HepG2 (cell line): ENCODE measurements around the gene CLPSL2. TPM values are rescaled to one million over a fixed set of nuclear protein-coding genes. Genes with fewer than 3 reads are reported as not detected.

Source experiments
- ATAC-seq: fragments of 200-7000 bp; cut with Tn5 transposase; 3 replicates; pipeline ENCODE4 v1.9.1; 2020; ENCODE audit warnings: mild to moderate bottlenecking, moderate library complexity
- BruUV-seq: library from RNA; stranded (reverse); fragments of 400-500 nt; replicated peaks from 2 replicates; lab custom pipeline; 2021; lab: Mats Ljungman, UMichigan
- CTCF ChIA-PET: fragments of 300-600 bp; formaldehyde crosslinking; extraction: SDS; loops from one replicate; lab custom pipeline; 2021; ENCODE audit warnings: low total read pairs, inconsistent platforms, low intra/inter-chr PET ratio; lab: Yijun Ruan, JAX
- POLR2A ChIA-PET: fragments of 350-600 bp; sonication (Branson Sonifier 250); formaldehyde crosslinking; loops from one replicate; lab custom pipeline; 2020; ENCODE audit warnings: antibody characterized with exemption, inconsistent platforms; lab: Yijun Ruan, JAX
- DNase-seq: peaks from one replicate; pipeline ENCODE4 v3.0.0-alpha.2; 2015; ENCODE audit warnings: low spot score
- FAIRE-seq: peaks from 3 replicates; lab custom pipeline; 2011; peaks lifted over from hg19 to GRCh38; lab: Jason Lieb, UNC
- H2AFZ ChIP-seq: one replicate; pipeline ENCODE4 v1.6.1; 2011; ENCODE audit warnings: low read length, inconsistent platforms
- H3K27ac ChIP-seq: fragments of 300-600 bp; 3 replicates; pipeline ENCODE4 v1.8.0; 2011; ENCODE audit warnings: mixed run types, mild to moderate bottlenecking, mixed read lengths, low read length, inconsistent platforms; ENCODE audit not compliant: insufficient read depth; ENCODE audit errors: extremely low read length
- H3K27me3 ChIP-seq, 2 experiments: fragments of 200-600 bp in 1 of 2; 2 replicates in 1 of 2; 3 replicates in 1 of 2; pipeline versions ENCODE4 v1.6.0 to v1.8.0; 2011; ENCODE audit warnings: low read length in 2 of 2, mild to moderate bottlenecking in 2 of 2, moderate library complexity in 2 of 2, inconsistent platforms in 1 of 2; ENCODE audit not compliant: insufficient read depth in 2 of 2, control insufficient read depth in 1 of 2
- H3K36me3 ChIP-seq, 2 experiments: fragments of 200-600 bp in 1 of 2; replicated peaks in 1 of 2; 2 replicates in 1 of 2; 3 replicates in 1 of 2; pipeline versions ENCODE4 v1.5.1 to v1.8.0; 2011; ENCODE audit warnings: low read length in 2 of 2, inconsistent platforms in 1 of 2; ENCODE audit not compliant: insufficient read depth in 2 of 2, control insufficient read depth in 1 of 2
- H3K4me1 ChIP-seq: 2 replicates; pipeline ENCODE4 v1.5.1; 2012; ENCODE audit warnings: low read length, inconsistent platforms; ENCODE audit not compliant: insufficient read depth
- H3K4me2 ChIP-seq: 2 replicates; pipeline ENCODE4 v1.6.0; 2011; ENCODE audit warnings: low read depth, low read length, inconsistent platforms
- H3K4me3 ChIP-seq, 3 experiments: fragments of 200-600 bp in 1 of 3; sonication (generic), shearing (Covaris generic) in 1 of 3; replicated peaks in 1 of 3; 2 replicates each; pipeline ENCODE4 v1.5.1; 2011 to 2016; ENCODE audit warnings: low read length in 3 of 3, inconsistent platforms in 2 of 3, low read depth in 2 of 3, mild to moderate bottlenecking in 2 of 3, control low read depth in 1 of 3, mixed read lengths in 1 of 3; ENCODE audit not compliant: insufficient read depth in 1 of 3
- H3K79me2 ChIP-seq: one replicate; pipeline ENCODE4 v1.6.1; 2011; ENCODE audit warnings: low read length, inconsistent platforms; ENCODE audit not compliant: insufficient read depth
- H3K9ac ChIP-seq: 2 replicates; pipeline ENCODE4 v1.6.0; 2011; ENCODE audit warnings: mild to moderate bottlenecking, low read depth, low read length, inconsistent platforms; ENCODE audit not compliant: insufficient read depth
- H3K9me3 ChIP-seq: 2 replicates; pipeline ENCODE4 v1.5.1; 2012; ENCODE audit warnings: mild to moderate bottlenecking, low read length
- H4K20me1 ChIP-seq: 2 replicates; pipeline ENCODE4 v1.6.0; 2011; ENCODE audit warnings: inconsistent platforms, mild to moderate bottlenecking, low read length, moderate library complexity; ENCODE audit not compliant: insufficient read depth
- ARID3A ChIP-seq: IDR thresholded peaks from 2 replicates; pipeline ENCODE4 v1.6.1; 2012; ENCODE audit warnings: low read depth, low read length, improper control_type of control experiment
- STAT5B ChIP-seq: sonication (generic); formaldehyde crosslinking; IDR thresholded peaks from 2 replicates; pipeline ENCODE4 v1.4.0; 2020; ENCODE audit warnings: missing genetic modification reagents
- ZKSCAN1 ChIP-seq: fragments of 150-350 bp; IDR thresholded peaks from 2 replicates; pipeline ENCODE4 v1.6.1; 2014; ENCODE audit warnings: low read length
- WGBS: methylation state at CpG from one replicate; pipeline ENCODE4 v1.1.6; 2017; ENCODE audit warnings: low lambda C conversion rate; 5-methylcytosine and 5-hydroxymethylcytosine counted together
- in situ Hi-C: cut with HindIII; loops from 2 replicates; pipeline ENCODE4 v1.10.0; 2017; ENCODE audit warnings: low pct_unique_long_range_greater_than_20kb; ENCODE audit not compliant: extremely low pct_ligation_motif_present
- intact Hi-C: fragments of 100-400 bp; cut with micrococcal nuclease; formaldehyde crosslinking; loops from one replicate; pipeline ENCODE4 v1.10.0; 2022; ENCODE audit not compliant: unreplicated experiment
- polyA plus RNA-seq, 8 experiments: library from polyadenylated mRNA; depleted of rRNA in 3 of 8; stranded (reverse) in 7 of 8; unstranded in 1 of 8; fragments of >200 nt; fragmentation: Illumina TruSeq in 4 of 8; extraction: Trizol in 4 of 8; gene quantifications; 2 replicates each; pipeline versions ENCODE4 v1.2.1 to v1.2.3, GENCODE V29; 2011 to 2016; ENCODE audit warnings: low read depth in 4 of 8, missing spikeins in 1 of 8, mixed read lengths in 1 of 8; ENCODE audit not compliant: insufficient read depth in 1 of 8
- total RNA-seq, 5 experiments: library from RNA; depleted of rRNA; stranded (reverse); fragments of >200 nt; fragmentation: Illumina TruSeq; extraction: Trizol; gene quantifications; 2 replicates each; pipeline ENCODE4 v1.2.3, GENCODE V29; 2016; ENCODE audit warnings: low read depth in 1 of 5
- TF ChIP-seq, protein P1 (sequence below): IDR thresholded peaks from 2 replicates; pipeline ENCODE4 v1.6.1; 2012; ENCODE audit warnings: inconsistent platforms

CLPSL2 gene
- total and polyA plus RNA-seq, 2 of the 13 experiments (the other 11 are each of a cell fraction or from before 2014, with no cell fraction given) = not detected

DNA sequence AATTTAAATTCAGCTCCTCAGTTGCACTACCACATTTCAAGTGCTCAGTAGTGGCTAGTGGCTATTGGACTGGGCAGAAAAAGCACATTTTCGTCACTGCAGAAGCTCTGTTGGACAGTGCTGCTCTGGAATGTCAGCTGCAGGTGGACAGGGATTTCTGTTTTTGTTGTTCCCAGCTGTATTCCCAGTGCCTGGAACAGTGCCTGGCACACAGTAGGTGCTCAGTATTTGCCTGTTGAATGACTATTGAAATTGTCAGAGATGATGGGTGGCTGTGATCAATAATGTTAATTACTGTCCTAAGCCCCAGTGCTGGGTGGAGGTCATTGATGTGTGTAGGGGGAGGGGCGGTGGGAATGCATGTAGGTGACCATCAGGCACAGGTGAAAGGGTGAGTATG is 9.9 kb downstream of the CLPSL2 start:
- no peaks in the 10 kb centered on the region for H3K79me2 ChIP-seq
- H4K20me1 ChIP-seq = no peaks in the 10 kb centered on the region
- intact Hi-C loops (no loop called here), in situ Hi-C loops (no loop called here)
- no peak overlapping the region for H3K4me2 ChIP-seq
- H3K27ac ChIP-seq = no peak overlapping the region
- TF ChIP-seq ZKSCAN1 (0 out of 2 replicates have a peak, but pooled peaks have one; percentile 52), STAT5B (no peak)
- TF ChIP-seq, all 625 proteins: peak for 1
- DNase-seq (no peak), FAIRE-seq (no peak), ATAC-seq (no peak)
- Histone ChIP-seq H3K4me1 (peaks cover 18% of the 10 kb centered on the region), H3K9me3 (no peaks in the 10 kb centered on the region), H3K9ac (no peak overlapping the region), H2AFZ (no peak overlapping the region), H3K27me3 (peaks cover 0 to 16% of the 10 kb centered on the region in 2 experiments; a peak in 1 of 5 replicates), H3K36me3 (no peaks in the 10 kb centered on the region), H3K4me3 (no peak overlapping the region)
- no TSS peak for BruUV-seq
- ChIA-PET POLR2A (interaction anchor here (0.5 kb wide), 1 partner anchor 272 kb away, joined by 3 read pairs; no protein-coding TSS in a partner anchor), CTCF (no interaction called here)
- WGBS = 0% methylated on average over 2 of the region's 2 CpGs

- DNase-seq (no peak), FAIRE-seq (no peak), ATAC-seq (no peak)
- 68% methylated on average over 25 of the region's 25 CpGs for WGBS
- ChIA-PET CTCF (no interaction called here), POLR2A (interaction anchor here (0.5 kb wide), 1 partner anchor 272 kb away, joined by 3 read pairs; no protein-coding TSS in a partner anchor)
- Histone ChIP-seq H3K4me1 (peaks cover 18% of the 10 kb centered on the region), H3K27me3 (0 out of 5 replicates have a peak, but pooled peaks cover 0 to 15% of the 10 kb centered on the region in 2 experiments), H3K9ac (no peak overlapping the region), H3K36me3 (no peaks in the 10 kb centered on the region), H3K27ac (no peak overlapping the region), H3K4me2 (no peak overlapping the region), H2AFZ (no peak overlapping the region), H3K79me2 (no peaks in the 10 kb centered on the region), H4K20me1 (no peaks in the 10 kb centered on the region), H3K9me3 (no peaks in the 10 kb centered on the region), H3K4me3 (no peak overlapping the region)
- intact Hi-C loops = no loop called here
- in situ Hi-C loops = no loop called here
- no TSS peak for BruUV-seq
- no peak for TF ChIP-seq ARID3A
- TF ChIP-seq, protein P1, sequence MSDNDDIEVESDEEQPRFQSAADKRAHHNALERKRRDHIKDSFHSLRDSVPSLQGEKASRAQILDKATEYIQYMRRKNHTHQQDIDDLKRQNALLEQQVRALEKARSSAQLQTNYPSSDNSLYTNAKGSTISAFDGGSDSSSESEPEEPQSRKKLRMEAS = 0 out of 2 replicates have a peak, but pooled peaks have one; percentile 3
Measured at GRCh38 chr6:35786810-35787209, 10.4 kb downstream of the CLPSL2 start.
